22Rv1 (cell line): Measurements from ENCODE around the gene SMYD3.

Experiments
- ZFX ChIP-seq: fragments of 450-650 bp; IDR thresholded peaks from 2 replicates; pipeline ENCODE4 v1.6.1; 2017; ENCODE audit warnings: antibody characterized with exemption, borderline replicate concordance
- TF ChIP-seq, protein P1 (sequence below): fragments of 450-650 bp; IDR thresholded peaks from 2 replicates; pipeline ENCODE4 v1.5.1; 2017; ENCODE audit warnings: mild to moderate bottlenecking

DNA sequence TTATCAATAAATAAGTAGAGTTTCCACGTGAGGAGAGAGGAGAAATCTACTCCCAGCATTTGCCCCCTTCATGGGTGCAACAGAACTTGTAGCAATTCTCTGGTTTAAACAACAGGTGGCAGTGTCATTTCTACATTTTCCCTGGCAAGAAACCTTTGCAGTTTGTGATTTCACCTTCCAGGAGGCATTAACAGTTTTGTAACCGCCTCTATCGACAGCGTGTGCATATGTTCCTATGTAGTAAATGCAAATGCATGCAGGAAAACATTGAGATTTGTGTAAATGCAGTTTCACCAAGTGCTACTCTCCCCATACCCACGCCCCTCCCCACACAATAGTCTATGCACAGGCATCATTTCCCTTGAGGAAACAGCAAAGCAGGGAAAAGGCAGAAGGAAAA lies 494.7 kb downstream of the SMYD3 start:
- TF ChIP-seq, protein P1, sequence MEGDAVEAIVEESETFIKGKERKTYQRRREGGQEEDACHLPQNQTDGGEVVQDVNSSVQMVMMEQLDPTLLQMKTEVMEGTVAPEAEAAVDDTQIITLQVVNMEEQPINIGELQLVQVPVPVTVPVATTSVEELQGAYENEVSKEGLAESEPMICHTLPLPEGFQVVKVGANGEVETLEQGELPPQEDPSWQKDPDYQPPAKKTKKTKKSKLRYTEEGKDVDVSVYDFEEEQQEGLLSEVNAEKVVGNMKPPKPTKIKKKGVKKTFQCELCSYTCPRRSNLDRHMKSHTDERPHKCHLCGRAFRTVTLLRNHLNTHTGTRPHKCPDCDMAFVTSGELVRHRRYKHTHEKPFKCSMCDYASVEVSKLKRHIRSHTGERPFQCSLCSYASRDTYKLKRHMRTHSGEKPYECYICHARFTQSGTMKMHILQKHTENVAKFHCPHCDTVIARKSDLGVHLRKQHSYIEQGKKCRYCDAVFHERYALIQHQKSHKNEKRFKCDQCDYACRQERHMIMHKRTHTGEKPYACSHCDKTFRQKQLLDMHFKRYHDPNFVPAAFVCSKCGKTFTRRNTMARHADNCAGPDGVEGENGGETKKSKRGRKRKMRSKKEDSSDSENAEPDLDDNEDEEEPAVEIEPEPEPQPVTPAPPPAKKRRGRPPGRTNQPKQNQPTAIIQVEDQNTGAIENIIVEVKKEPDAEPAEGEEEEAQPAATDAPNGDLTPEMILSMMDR: peak; percentile 80
- no peak for TF ChIP-seq ZFX
